ENCODE measurements around the gene MTRF1.

MTRF1 gene

GRCh38 chr13:41213316-41213715, 50.1 kb downstream of the MTRF1 start:
- Histone ChIP-seq H3K4me1 (ENCODE audit: low read length) (no peaks in the 10 kb centered on the region), H3K9ac (ENCODE audit: low read length) (no peak overlapping the region), H2AFZ (ENCODE audit: low read length) (no peak overlapping the region), H3K9me2 (replicated peaks; ENCODE audit: insufficient read depth, low read length) (no peaks in the 10 kb centered on the region), H3K4me2 (ENCODE audit: low read depth, low read length) (no peak overlapping the region), H4K20me1 (ENCODE audit: insufficient read depth, low read length) (no peaks in the 10 kb centered on the region), H3K4me3 (ENCODE audit: low read length) (no peak overlapping the region), H3K79me2 (ENCODE audit: low read length) (no peaks in the 10 kb centered on the region), H3K36me3 (replicated peaks; ENCODE audit: insufficient read depth, low read length) (no peaks in the 10 kb centered on the region), H3K27ac (ENCODE audit: low read length) (no peak overlapping the region), H3F3A (ENCODE audit: insufficient read depth, low read length) (no peaks in the 10 kb centered on the region), H3K9me3 (replicated peaks; ENCODE audit: insufficient read depth, low read length) (no peaks in the 10 kb centered on the region), H3K27me3 (replicated peaks; ENCODE audit: insufficient read depth, low read length) (no peaks in the 10 kb centered on the region)
- TF ChIP-seq EZH2 (optimal IDR thresholded peaks at IDR 0.05; ENCODE audit: low read depth, low read length) (no peak), CTCF (IDR thresholded peaks at IDR 0.05; ENCODE audit: low read length) (no peak), EZH2phosphoT487 (IDR thresholded peaks at IDR 0.05; ENCODE audit: low read length) (no peak)
- DNase-seq = no peak

GRCh38 chr13:41212881-41213280, 50.5 kb downstream of the MTRF1 start:
- Histone ChIP-seq H3K9ac (ENCODE audit: low read length) (no peak overlapping the region), H3K4me1 (ENCODE audit: low read length) (no peaks in the 10 kb centered on the region), H3K27me3 (replicated peaks; ENCODE audit: insufficient read depth, low read length) (no peaks in the 10 kb centered on the region), H4K20me1 (ENCODE audit: insufficient read depth, low read length) (no peaks in the 10 kb centered on the region), H3F3A (ENCODE audit: insufficient read depth, low read length) (no peaks in the 10 kb centered on the region), H3K4me3 (ENCODE audit: low read length) (no peak overlapping the region), H3K9me2 (replicated peaks; ENCODE audit: insufficient read depth, low read length) (no peaks in the 10 kb centered on the region), H3K27ac (ENCODE audit: low read length) (no peak overlapping the region), H3K9me3 (replicated peaks; ENCODE audit: insufficient read depth, low read length) (no peaks in the 10 kb centered on the region), H3K79me2 (ENCODE audit: low read length) (no peaks in the 10 kb centered on the region), H3K4me2 (ENCODE audit: low read depth, low read length) (no peak overlapping the region), H3K36me3 (replicated peaks; ENCODE audit: insufficient read depth, low read length) (no peaks in the 10 kb centered on the region), H2AFZ (ENCODE audit: low read length) (no peak overlapping the region)
- TF ChIP-seq CTCF (IDR thresholded peaks at IDR 0.05; ENCODE audit: low read length) (no peak), EZH2phosphoT487 (IDR thresholded peaks at IDR 0.05; ENCODE audit: low read length) (no peak), EZH2 (optimal IDR thresholded peaks at IDR 0.05; ENCODE audit: low read depth, low read length) (no peak)
- no peak for DNase-seq

GRCh38 chr13:41211062-41211461, 52.3 kb downstream of the MTRF1 start:
- Histone ChIP-seq H3K4me3 (ENCODE audit: low read length) (no peak overlapping the region), H3K4me2 (ENCODE audit: low read depth, low read length) (no peak overlapping the region), H3K27ac (ENCODE audit: low read length) (no peak overlapping the region), H3K27me3 (replicated peaks; ENCODE audit: insufficient read depth, low read length) (no peaks in the 10 kb centered on the region), H3F3A (ENCODE audit: insufficient read depth, low read length) (no peaks in the 10 kb centered on the region), H3K9me3 (replicated peaks; ENCODE audit: insufficient read depth, low read length) (no peaks in the 10 kb centered on the region), H2AFZ (ENCODE audit: low read length) (no peak overlapping the region), H3K79me2 (ENCODE audit: low read length) (no peaks in the 10 kb centered on the region), H3K9me2 (replicated peaks; ENCODE audit: insufficient read depth, low read length) (no peaks in the 10 kb centered on the region), H3K36me3 (replicated peaks; ENCODE audit: insufficient read depth, low read length) (no peaks in the 10 kb centered on the region), H3K9ac (ENCODE audit: low read length) (no peak overlapping the region), H4K20me1 (ENCODE audit: insufficient read depth, low read length) (no peaks in the 10 kb centered on the region), H3K4me1 (ENCODE audit: low read length) (no peaks in the 10 kb centered on the region)
- DNase-seq = no peak
- no peak for TF ChIP-seq EZH2phosphoT487 (IDR thresholded peaks at IDR 0.05; ENCODE audit: low read length)
- no peak for TF ChIP-seq CTCF (IDR thresholded peaks at IDR 0.05; ENCODE audit: low read length)
- no peak for TF ChIP-seq EZH2 (optimal IDR thresholded peaks at IDR 0.05; ENCODE audit: low read depth, low read length)

Measured in MM.1S (cell line).